Upper lobe of left lung (tissue), 4 donors: ENCODE data around the gene STN1.

Source experiments
- CTCF ChIP-seq, 6 experiments: fragments of 450-650 bp in 4 of 6; fragments of 200-600 bp in 2 of 6; sonication (generic) in 2 of 6; IDR thresholded peaks; one replicate each; pipeline ENCODE4 v1.5.1; 2016 to 2019; ENCODE audit warnings: antibody characterized with exemption in 6 of 6
- POLR2A ChIP-seq, 4 donors: fragments of 450-650 bp; IDR thresholded peaks; one replicate each; pipeline ENCODE4 v1.5.1; 2016 to 2017; ENCODE audit warnings: antibody characterized with exemption in 4 of 4, mild to moderate bottlenecking in 2 of 4
- POLR2AphosphoS5 ChIP-seq, 2 donors: sonication (generic); formaldehyde crosslinking; IDR thresholded peaks; one replicate each; pipeline ENCODE4 v1.5.1; 2017; ENCODE audit warnings: antibody characterized with exemption in 2 of 2

- no peak for TF ChIP-seq POLR2A (IDR thresholded peaks at IDR 0.05)
- TF ChIP-seq POLR2AphosphoS5 (IDR thresholded peaks at IDR 0.05): no peak
- TF ChIP-seq CTCF (IDR thresholded peaks at IDR 0.05): no peak
Measured at GRCh38 chr10:103928784-103929183, 10.8 kb upstream of the STN1 start.
